Measurements from ENCODE around the gene TLE4. TPM values are rescaled to one million over a fixed set of nuclear protein-coding genes. Genes with fewer than 3 reads are reported as not detected.

The TLE4 gene
- total RNA-seq, 3 donors from 2014 or later, result 13.4 to 18.9 (median 14.1) TPM

GRCh38 chr9:79684059-79684458, 112.3 kb downstream of the TLE4 start:
- Mint-ChIP-seq H3K4me1 (ENCODE audit: low read depth) (peaks cover 42% of the 10 kb centered on the region), H3K27me3 (ENCODE audit: low read depth) (no peaks in the 10 kb centered on the region), H3K36me3 (ENCODE audit: insufficient read depth) (peaks cover 8% of the 10 kb centered on the region), H3K4me3 (no peak overlapping the region), H3K9me3 (no peaks in the 10 kb centered on the region)
- DNase-seq, result no peak
- ATAC-seq, result no peak

- ATAC-seq, result no peak
- H3K36me3 Mint-ChIP-seq (ENCODE audit: insufficient read depth), result peaks cover 9% of the 10 kb centered on the region
- peaks cover 43% of the 10 kb centered on the region for H3K4me1 Mint-ChIP-seq (ENCODE audit: low read depth)
These were observed 113.2 kb downstream of the TLE4 start for GRCh38 chr9:79684711-79685575.

GRCh38 chr9:79685577-79685976, 113.8 kb downstream of the TLE4 start:
- Mint-ChIP-seq H3K27me3 (ENCODE audit: low read depth) (no peaks in the 10 kb centered on the region), H3K4me3 (no peak overlapping the region), H3K9me3 (no peaks in the 10 kb centered on the region)

More at GRCh38 chr9:79684711-79685575, 113.2 kb downstream of the TLE4 start:
- no peaks in the 10 kb centered on the region for H3K9me3 Mint-ChIP-seq
- H3K27me3 Mint-ChIP-seq (ENCODE audit: low read depth), result no peaks in the 10 kb centered on the region
- H3K4me3 Mint-ChIP-seq, result no peak overlapping the region
- DNase-seq, result no peak

GRCh38 chr9:79686381-79687130, 114.8 kb downstream of the TLE4 start:
- H3K27me3 Mint-ChIP-seq (ENCODE audit: low read depth), result no peaks in the 10 kb centered on the region
- no peak overlapping the region for H3K4me3 Mint-ChIP-seq
- ATAC-seq, result no peak
- H3K9me3 Mint-ChIP-seq, result no peaks in the 10 kb centered on the region
- no peak for DNase-seq
- H3K36me3 Mint-ChIP-seq (ENCODE audit: insufficient read depth), result peaks cover 12% of the 10 kb centered on the region
- H3K4me1 Mint-ChIP-seq (ENCODE audit: low read depth), result peaks cover 43% of the 10 kb centered on the region

More at GRCh38 chr9:79685577-79685976, 113.8 kb downstream of the TLE4 start:
- Mint-ChIP-seq H3K4me1 (ENCODE audit: low read depth) (peaks cover 43% of the 10 kb centered on the region), H3K36me3 (ENCODE audit: insufficient read depth) (peaks cover 9% of the 10 kb centered on the region)
- no peak for DNase-seq
- ATAC-seq, result no peak

GRCh38 chr9:79687131-79687447, 115.3 kb downstream of the TLE4 start:
- Mint-ChIP-seq H3K36me3 (ENCODE audit: insufficient read depth) (peaks cover 12% of the 10 kb centered on the region), H3K27me3 (ENCODE audit: low read depth) (no peaks in the 10 kb centered on the region), H3K4me3 (no peak overlapping the region), H3K9me3 (no peaks in the 10 kb centered on the region), H3K4me1 (ENCODE audit: low read depth) (peaks cover 46% of the 10 kb centered on the region)
- peak in 1 of 2 donors; percentile 79 for ATAC-seq
- DNase-seq, result no peak

- Mint-ChIP-seq H3K4me1 (ENCODE audit: low read depth) (peaks cover 49% of the 10 kb centered on the region), H3K36me3 (ENCODE audit: insufficient read depth) (peaks cover 12% of the 10 kb centered on the region), H3K4me3 (no peak overlapping the region), H3K27me3 (ENCODE audit: low read depth) (no peaks in the 10 kb centered on the region), H3K9me3 (no peaks in the 10 kb centered on the region)
- ATAC-seq, result no peak
- DNase-seq, result no peak
These were observed 116.6 kb downstream of the TLE4 start for GRCh38 chr9:79688363-79688762.

- ATAC-seq, result no peak
- Mint-ChIP-seq H3K9me3 (no peaks in the 10 kb centered on the region), H3K27me3 (ENCODE audit: low read depth) (no peaks in the 10 kb centered on the region), H3K4me3 (no peak overlapping the region), H3K4me1 (ENCODE audit: low read depth) (peaks cover 55% of the 10 kb centered on the region), H3K36me3 (ENCODE audit: insufficient read depth) (peaks cover 12% of the 10 kb centered on the region)
- no peak for DNase-seq
These were observed 117.8 kb downstream of the TLE4 start for GRCh38 chr9:79689576-79689975.

GRCh38 chr9:79691496-79691895, 119.7 kb downstream of the TLE4 start:
- H3K4me3 Mint-ChIP-seq, result no peak overlapping the region
- DNase-seq (no peak), ATAC-seq (no peak)
- no peaks in the 10 kb centered on the region for H3K27me3 Mint-ChIP-seq (ENCODE audit: low read depth)
- H3K9me3 Mint-ChIP-seq, result no peaks in the 10 kb centered on the region
- H3K4me1 Mint-ChIP-seq (ENCODE audit: low read depth), result peaks cover 64% of the 10 kb centered on the region
- peaks cover 12% of the 10 kb centered on the region for H3K36me3 Mint-ChIP-seq (ENCODE audit: insufficient read depth)

GRCh38 chr9:79692857-79693571, 121.2 kb downstream of the TLE4 start:
- no peak for DNase-seq
- peaks cover 62% of the 10 kb centered on the region for H3K4me1 Mint-ChIP-seq (ENCODE audit: low read depth)
- H3K36me3 Mint-ChIP-seq (ENCODE audit: insufficient read depth), result peaks cover 8% of the 10 kb centered on the region
- no peaks in the 10 kb centered on the region for H3K9me3 Mint-ChIP-seq
- ATAC-seq, result no peak
- H3K4me3 Mint-ChIP-seq, result no peak overlapping the region
- no peaks in the 10 kb centered on the region for H3K27me3 Mint-ChIP-seq (ENCODE audit: low read depth)

GRCh38 chr9:79693750-79694149, 122.0 kb downstream of the TLE4 start:
- ATAC-seq, result no peak
- Mint-ChIP-seq H3K4me1 (ENCODE audit: low read depth) (peaks cover 60% of the 10 kb centered on the region), H3K27me3 (ENCODE audit: low read depth) (no peaks in the 10 kb centered on the region), H3K4me3 (no peak overlapping the region), H3K9me3 (no peaks in the 10 kb centered on the region), H3K36me3 (ENCODE audit: insufficient read depth) (peaks cover 8% of the 10 kb centered on the region)
- no peak for DNase-seq

- ATAC-seq (no peak), DNase-seq (no peak)
- H3K4me3 Mint-ChIP-seq, result no peak overlapping the region
- peaks cover 61% of the 10 kb centered on the region for H3K4me1 Mint-ChIP-seq (ENCODE audit: low read depth)
- H3K36me3 Mint-ChIP-seq (ENCODE audit: insufficient read depth), result peaks cover 8% of the 10 kb centered on the region
- no peaks in the 10 kb centered on the region for H3K27me3 Mint-ChIP-seq (ENCODE audit: low read depth)
- H3K9me3 Mint-ChIP-seq, result no peaks in the 10 kb centered on the region
These were observed 122.4 kb downstream of the TLE4 start for GRCh38 chr9:79694208-79694607.

- no peak for ATAC-seq
- H3K36me3 Mint-ChIP-seq (ENCODE audit: insufficient read depth), result peaks cover 8% of the 10 kb centered on the region
- H3K4me1 Mint-ChIP-seq (ENCODE audit: low read depth), result peaks cover 67% of the 10 kb centered on the region
- no peaks in the 10 kb centered on the region for H3K27me3 Mint-ChIP-seq (ENCODE audit: low read depth)
- DNase-seq, result no peak
- no peaks in the 10 kb centered on the region for H3K9me3 Mint-ChIP-seq
- no peak overlapping the region for H3K4me3 Mint-ChIP-seq
These were observed 123.1 kb downstream of the TLE4 start for GRCh38 chr9:79694676-79695400.

GRCh38 chr9:79695531-79696175, 123.9 kb downstream of the TLE4 start:
- Mint-ChIP-seq H3K4me1 (ENCODE audit: low read depth) (peaks cover 70% of the 10 kb centered on the region), H3K36me3 (ENCODE audit: insufficient read depth) (peaks cover 5% of the 10 kb centered on the region), H3K27me3 (ENCODE audit: low read depth) (no peaks in the 10 kb centered on the region), H3K4me3 (no peak overlapping the region), H3K9me3 (no peaks in the 10 kb centered on the region)
- peak in 1 of 2 donors; percentile 34 for ATAC-seq
- DNase-seq, result no peak
